LNCaP clone FGC (cell line): ENCODE measurements around the gene NUMBL.

Experiments
- DNase-seq: peaks from one replicate; pipeline ENCODE4 v3.0.0-alpha.2; 2011; ENCODE audit warnings: low read depth
- H3K4me3 ChIP-seq: 2 replicates; pipeline ENCODE4 v1.5.1; 2011; ENCODE audit warnings: mild to moderate bottlenecking, low read depth, low read length, control low read depth
- TF ChIP-seq, protein P1 (sequence below): IDR thresholded peaks from 2 replicates; pipeline ENCODE4 v1.5.1; 2012; ENCODE audit warnings: mild to moderate bottlenecking; ENCODE audit not compliant: control insufficient read depth, insufficient read depth; ENCODE audit errors: extremely low read depth

NUMBL gene

DNA sequence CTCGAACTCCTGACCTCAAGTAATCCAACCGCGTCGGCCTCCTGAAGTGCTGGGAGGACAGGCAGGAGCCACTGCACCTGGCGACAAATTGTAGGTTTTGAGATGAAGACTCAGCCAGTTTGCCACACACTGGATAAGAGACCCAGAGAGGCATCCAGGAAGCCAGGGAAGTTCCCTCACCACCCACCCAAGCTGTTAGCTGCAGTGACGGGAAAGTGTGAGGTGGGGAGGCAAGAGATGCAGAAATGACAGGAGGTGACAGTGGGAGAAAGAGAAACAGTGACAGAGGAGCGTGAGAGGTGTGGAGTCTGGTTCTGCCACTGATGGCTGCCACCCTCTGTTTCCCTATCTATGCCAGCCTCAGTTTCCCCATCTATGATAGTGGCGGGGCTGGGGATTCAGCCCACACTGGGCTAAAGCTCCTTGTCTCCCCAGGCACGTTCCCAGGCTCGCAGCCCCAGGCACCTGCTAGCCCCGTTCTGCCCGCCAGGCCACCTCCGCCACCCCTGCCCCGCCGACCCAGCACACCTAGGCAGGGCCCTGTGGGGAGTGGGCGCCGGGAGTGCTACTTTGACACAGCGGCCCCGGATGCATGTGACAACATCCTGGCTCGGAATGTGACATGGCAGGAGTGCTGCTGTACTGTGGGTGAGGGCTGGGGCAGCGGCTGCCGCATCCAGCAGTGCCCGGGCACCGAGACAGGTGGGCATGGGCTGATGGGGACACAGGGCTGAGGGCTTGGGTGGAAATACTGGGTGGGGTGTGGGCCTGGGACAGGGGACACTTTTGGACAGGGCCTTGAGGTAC, 68.3 kb downstream of the NUMBL start:
- TF ChIP-seq, protein P1, sequence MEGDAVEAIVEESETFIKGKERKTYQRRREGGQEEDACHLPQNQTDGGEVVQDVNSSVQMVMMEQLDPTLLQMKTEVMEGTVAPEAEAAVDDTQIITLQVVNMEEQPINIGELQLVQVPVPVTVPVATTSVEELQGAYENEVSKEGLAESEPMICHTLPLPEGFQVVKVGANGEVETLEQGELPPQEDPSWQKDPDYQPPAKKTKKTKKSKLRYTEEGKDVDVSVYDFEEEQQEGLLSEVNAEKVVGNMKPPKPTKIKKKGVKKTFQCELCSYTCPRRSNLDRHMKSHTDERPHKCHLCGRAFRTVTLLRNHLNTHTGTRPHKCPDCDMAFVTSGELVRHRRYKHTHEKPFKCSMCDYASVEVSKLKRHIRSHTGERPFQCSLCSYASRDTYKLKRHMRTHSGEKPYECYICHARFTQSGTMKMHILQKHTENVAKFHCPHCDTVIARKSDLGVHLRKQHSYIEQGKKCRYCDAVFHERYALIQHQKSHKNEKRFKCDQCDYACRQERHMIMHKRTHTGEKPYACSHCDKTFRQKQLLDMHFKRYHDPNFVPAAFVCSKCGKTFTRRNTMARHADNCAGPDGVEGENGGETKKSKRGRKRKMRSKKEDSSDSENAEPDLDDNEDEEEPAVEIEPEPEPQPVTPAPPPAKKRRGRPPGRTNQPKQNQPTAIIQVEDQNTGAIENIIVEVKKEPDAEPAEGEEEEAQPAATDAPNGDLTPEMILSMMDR, result no peak
- H3K4me3 ChIP-seq, result no peak overlapping the region
- no peak for DNase-seq

DNA sequence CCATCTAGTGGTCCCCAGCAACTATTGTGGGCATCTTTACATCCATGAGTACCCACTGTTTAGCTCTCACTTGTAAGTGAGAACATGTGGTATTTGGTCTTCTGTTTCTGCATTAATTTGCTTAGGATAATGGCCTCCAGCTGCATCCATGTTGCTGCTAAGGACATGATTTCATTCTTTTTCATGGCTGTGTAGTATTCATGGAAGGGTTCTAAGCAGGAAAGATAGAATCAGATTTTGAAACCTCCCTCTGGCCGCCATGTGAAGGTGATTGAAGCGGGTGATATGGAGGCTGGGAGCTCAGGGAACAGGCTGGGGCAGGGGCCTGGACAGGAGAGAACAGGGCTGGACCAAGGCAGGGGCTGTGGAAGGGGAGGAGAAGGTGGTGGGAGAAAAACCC, 69.2 kb downstream of the NUMBL start:
- TF ChIP-seq, protein P1, result no peak
- DNase-seq, result no peak

DNA sequence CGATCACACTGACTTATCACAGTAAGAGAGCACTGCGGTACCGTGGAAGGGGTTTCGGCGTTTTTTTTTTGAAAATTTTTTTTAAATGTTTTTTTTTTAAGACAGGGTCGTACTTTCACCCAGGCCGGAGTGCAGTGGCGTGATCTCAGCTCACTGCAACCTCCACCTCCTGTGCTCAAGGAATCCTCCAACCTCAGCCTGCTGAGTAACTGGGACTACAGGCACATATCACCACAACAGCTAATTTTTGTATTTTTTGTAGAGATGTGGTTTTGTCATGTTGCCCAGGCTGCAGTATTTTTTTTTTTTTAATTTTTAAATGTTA, 70.3 kb downstream of the NUMBL start:
- DNase-seq, result no peak
- TF ChIP-seq, protein P1, result no peak

More for the DNA sequence above, 69.2 kb downstream of the NUMBL start:
- H3K4me3 ChIP-seq, result no peak overlapping the region

DNA sequence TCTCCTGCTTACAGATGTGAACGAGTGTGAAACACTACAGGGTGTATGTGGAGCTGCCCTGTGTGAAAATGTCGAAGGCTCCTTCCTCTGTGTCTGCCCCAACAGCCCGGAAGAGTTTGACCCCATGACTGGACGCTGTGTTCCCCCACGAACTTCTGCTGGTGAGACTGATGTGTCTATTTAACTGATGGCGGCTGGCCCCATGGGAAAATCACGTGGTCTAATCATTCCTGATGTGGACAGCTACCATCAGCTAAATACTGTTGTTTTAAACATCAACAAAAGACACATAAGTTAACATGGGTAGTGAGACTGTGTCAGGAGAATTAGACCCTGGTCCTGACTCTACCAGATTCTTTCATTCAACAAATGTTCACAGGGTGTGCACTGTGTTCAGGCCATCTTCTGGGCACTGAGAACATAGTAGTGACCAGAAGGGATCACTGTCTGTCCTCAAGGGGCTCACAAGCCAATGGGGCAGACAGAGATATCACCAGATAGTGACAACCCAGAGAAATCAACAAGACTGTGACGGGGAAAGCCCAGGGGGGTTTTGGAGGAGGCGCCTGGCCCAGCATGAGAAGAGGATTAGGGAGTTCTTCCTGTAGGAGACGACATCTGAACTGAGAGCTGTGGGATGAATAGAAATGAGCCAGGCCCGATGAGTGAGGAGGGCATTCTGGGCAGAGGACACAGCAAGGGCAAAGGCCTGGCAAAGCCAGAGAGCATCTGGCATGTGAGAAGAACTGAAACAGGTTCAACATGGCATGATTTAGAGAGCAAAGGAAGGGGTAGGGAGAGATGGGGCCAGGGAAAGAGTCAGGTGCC, 70.9 kb downstream of the NUMBL start:
- H3K4me3 ChIP-seq, result no peak overlapping the region
- DNase-seq, result no peak
- TF ChIP-seq, protein P1, result no peak

More for the DNA sequence above, 70.3 kb downstream of the NUMBL start:
- no peak overlapping the region for H3K4me3 ChIP-seq

DNA sequence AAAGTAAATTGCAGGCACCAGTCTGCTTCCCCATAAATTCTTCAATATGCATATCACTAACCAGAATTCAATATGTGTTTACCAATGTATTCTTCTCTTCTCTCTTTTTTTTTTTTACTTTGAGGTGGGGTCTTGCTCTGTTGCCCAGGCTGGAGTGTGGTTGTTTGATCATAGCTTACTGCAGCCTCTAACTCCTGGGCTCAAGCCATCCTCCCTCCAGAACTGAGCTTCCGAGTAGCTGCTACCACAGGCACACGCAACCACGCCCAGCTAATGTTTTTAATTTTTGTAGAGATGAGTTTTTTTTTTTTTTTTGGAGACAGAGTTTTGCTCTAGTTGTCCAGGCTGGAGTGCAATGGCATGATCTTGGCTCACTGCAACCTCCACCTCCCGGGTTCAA, 72.5 kb downstream of the NUMBL start:
- DNase-seq, result no peak
- TF ChIP-seq, protein P1, result no peak

DNA sequence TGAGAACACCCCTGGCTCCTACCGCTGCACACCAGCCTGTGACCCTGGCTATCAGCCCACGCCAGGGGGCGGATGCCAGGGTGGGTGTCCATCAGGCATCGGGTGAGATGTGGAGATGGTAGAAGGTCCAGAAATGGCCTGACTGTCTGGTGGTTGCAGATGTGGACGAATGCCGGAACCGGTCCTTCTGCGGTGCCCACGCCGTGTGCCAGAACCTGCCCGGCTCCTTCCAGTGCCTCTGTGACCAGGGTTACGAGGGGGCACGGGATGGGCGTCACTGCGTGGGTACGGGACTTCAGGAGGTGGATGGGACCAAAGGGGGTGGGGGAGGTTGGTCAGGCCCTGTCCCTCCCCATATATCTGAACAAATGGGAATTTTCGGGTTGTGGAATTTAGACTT, 73.5 kb downstream of the NUMBL start:
- H3K4me3 ChIP-seq, result no peak overlapping the region
- TF ChIP-seq, protein P1, result no peak
- no peak for DNase-seq

More for the DNA sequence above, 72.5 kb downstream of the NUMBL start:
- H3K4me3 ChIP-seq, result no peak overlapping the region

DNA sequence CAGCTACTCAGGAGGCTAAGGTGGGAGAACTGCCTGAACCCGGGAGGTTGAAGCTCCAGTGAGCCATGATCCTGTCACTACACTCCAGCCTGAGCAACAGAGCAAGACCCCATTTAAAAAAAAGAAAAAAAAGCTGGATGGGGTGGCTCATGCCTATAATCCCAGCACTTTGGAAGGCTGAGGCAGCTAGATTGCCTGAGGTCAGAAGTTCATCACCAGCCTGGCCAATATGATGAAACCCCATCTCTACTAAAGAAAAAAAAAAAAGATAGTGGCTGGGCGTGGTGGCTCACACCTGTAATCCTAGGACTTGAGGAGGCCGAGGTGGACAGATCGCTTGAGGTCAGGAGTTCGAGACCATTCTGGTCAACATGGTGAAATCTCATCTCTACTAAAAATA, 74.3 kb downstream of the NUMBL start:
- TF ChIP-seq, protein P1, result no peak
- H3K4me3 ChIP-seq, result no peak overlapping the region
- DNase-seq, result no peak
